Posterior vena cava (tissue), 2 donors: Measurements from ENCODE around the gene GPC3. TPM values are rescaled to one million over a fixed set of nuclear protein-coding genes. Genes with fewer than 3 reads are reported as not detected.

Experiments used
- DNase-seq: peaks from one replicate; pipeline ENCODE4 v3.0.0-alpha.2; 2020; ENCODE audit warnings: low spot score
- intact Hi-C, 2 donors: fragments of 100-400 bp; cut with DNase I; formaldehyde crosslinking; loops; one replicate each; pipeline versions ENCODE4 v1.14.1 to v1.14.2; 2022 to 2023
- total RNA-seq, 2 donors: library from RNA; stranded (reverse); fragmentation: NEBNext Ultra II Directional; extraction: Animal tissue kit (Norgen Biotek cat#: 25700); gene quantifications; one replicate each; pipeline ENCODE4 v1.2.1, GENCODE V29; 2021
- donor health status: DM: yes; HTN: yes; CAD: no.
- donor health status: DM: yes; HTN: yes; CAD: no.

GPC3 gene
- total RNA-seq, 2 donors from 2014 or later = 11.3 to 13.5 TPM

DNA sequence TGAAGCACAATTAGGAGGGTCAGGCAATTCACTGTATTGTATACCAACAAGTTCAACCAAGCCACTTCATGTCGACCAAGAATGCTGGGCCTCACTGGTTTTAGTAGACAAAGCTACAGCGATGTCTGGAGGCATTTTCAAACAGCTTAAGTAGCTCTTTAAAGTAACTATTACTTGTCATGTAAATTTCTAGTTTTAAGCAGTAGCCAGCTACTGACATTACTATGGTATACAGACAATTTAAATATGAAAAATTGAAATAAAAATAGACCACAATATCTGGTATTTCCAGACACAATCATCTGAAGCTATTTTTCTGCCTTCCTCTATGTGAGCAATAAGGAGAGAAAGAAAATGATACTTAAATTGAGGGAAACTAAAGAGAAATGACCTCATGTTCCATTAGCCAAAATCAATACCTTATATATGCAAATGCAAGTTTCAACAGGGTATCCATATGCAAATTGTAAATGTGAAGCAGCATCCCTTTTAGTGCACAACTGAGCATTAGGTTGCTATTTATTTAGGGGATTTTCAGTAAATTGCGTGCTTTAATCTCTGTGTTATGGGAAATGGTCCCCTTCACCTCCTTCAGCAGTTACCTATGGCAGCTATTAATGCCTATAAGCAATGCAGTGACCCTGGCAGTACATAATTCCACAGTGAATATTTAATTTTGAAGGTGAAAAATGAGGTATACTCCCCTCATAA, 119.5 kb downstream of the GPC3 start:
- intact Hi-C loops = no loop called here

DNA sequence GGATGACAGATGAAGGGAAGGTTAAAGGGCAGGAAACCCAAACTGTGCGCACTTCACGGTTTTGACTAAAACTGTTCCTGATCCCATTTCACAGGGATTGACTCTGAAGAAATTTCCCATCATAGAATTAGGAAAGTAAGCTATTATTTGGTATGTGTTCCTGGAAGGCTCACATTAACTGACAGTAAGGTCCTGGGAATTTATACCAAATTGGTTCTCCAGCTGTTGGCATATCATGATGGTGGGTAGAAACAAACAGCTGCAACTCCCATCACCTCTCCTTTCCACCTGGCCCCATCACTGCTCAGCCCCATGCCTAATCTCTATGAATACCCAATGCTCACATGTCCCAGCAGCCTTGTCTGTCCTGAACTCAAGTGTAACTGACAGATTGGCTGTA, 121.2 kb downstream of the GPC3 start:
- intact Hi-C loops = no loop called here
- DNase-seq = no peak

More for the DNA sequence above, 119.5 kb downstream of the GPC3 start:
- DNase-seq = no peak

DNA sequence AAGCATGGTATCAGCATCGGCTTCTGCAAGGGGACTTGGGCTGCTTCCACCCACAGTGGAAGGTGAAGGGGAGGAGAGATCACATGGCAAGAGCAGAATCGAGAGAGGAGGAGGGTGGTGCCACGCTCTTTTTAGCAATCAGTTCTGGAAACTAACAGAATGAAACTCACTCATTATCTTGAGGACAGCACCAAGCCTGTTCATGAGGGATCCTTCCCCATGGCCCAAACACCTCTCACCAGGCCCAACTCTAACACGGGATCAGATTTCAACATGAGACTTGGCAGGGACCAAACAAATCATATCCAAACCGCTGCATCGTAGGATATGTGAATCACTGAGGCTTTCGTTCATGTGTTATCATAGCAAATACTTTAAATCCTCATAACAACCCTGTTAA, 125.5 kb downstream of the GPC3 start:
- intact Hi-C loops = no loop called here
- DNase-seq = no peak

DNA sequence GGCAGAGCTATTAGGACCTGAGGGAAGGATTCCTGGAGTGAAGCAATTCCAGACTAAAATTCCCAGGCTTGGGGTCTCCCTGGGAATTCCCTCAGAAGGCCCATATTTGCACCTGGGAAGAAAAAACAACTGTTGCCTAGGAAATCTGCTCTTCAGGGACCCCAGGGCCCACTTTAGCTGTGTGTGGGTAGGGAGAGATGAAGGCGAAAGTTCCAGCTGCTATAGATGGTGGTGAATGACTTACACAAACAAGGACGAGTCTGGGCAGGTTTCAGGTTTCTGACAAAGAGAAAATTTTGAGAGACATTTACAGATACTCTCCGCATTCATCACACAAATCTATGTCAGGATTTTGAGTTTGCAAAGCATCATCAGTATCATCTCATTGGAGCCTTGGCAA, 126.1 kb downstream of the GPC3 start:
- intact Hi-C loops = no loop called here

DNA sequence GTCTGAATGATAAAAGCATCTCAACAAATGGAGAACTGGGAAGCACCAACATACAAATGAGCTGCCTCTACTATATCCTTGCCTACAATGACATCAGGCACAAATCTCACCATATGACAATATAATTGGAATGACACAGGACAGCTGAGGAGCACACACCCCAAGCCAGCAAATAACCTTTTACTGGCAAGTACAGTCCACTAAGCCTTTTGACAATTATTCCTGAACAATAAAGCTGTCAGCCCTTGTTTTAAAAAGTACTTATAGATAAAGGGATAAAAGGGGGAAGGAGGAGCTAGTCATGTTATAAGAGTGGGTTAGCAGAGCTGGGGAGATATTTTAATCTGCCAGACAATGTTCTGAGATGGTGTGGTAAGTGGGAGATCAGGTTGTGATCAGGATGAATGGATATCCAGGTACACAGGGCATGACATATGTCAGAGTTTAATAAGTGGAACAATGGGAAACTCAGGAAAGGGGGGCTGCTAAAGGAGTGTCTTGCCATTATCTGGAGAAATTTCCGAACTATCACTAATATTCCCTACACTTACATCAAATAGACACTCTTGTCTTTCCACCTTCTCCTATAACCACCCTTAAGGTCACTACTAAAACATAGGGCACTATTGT, 127.6 kb downstream of the GPC3 start:
- intact Hi-C loops = no loop called here
- DNase-seq = no peak

More for the DNA sequence above, 126.1 kb downstream of the GPC3 start:
- no peak for DNase-seq

DNA sequence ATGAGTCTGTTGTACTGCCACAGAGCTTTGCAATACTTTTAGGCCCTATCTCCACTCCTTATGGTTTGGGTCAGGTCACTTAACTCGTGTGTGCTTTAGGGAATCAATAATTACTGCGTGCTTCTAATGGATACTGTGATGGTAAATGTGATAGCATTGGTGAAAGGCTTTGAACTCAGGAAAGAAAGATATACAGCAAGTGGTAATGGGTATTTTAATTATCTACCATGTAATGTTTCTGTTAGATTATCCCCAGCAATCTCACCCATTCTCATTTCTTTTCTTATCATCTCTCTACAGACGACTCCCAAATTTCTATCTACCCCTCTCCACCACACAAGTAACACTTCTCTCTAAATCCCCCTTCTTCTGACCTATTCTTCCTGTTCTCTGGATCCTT, 128.6 kb downstream of the GPC3 start:
- intact Hi-C loops = no loop called here
- no peak for DNase-seq

DNA sequence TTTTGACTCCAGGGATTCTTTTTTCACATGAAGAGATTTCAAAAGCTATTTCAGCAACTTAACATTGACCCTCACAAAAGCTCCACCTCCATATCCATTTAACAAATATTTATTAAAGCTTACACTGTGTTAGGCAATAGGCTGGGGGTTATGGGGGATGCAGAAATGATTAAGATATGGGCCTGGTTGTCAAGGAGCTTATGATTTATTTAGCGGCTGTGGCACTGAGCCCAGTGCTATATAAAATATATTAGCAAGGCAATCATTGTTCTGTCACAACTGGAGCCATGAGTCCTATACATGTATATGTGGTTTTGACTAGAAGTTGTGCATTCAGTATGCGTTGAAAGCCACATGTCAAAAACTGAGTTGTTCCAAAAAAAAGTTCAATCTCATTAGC, 131.1 kb downstream of the GPC3 start:
- intact Hi-C loops = no loop called here
- DNase-seq = no peak

DNA sequence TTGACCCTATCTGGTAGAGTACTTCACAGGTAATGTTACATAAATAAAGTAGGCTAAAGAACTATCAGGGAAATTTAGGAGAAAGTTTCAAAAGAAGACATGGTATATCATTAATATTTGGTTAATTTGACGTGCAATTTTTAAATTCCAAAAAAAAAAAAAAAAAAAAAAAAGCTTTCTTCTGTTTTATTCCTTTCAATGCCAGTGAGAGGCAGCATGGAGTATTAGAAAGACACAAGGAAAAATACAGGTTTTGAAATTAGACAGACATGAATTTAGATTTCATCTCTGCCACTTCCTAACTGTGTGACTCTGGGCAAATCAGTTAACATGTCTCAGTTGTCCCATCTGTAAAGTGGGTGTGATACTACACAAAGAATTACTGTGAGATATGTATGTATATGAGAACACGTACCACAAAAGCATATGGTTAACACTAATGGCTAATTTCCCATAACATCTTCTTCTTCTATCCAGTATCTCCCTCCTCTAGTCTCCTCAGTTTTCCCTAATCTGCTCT, 132.5 kb downstream of the GPC3 start:
- no peak for DNase-seq

DNA sequence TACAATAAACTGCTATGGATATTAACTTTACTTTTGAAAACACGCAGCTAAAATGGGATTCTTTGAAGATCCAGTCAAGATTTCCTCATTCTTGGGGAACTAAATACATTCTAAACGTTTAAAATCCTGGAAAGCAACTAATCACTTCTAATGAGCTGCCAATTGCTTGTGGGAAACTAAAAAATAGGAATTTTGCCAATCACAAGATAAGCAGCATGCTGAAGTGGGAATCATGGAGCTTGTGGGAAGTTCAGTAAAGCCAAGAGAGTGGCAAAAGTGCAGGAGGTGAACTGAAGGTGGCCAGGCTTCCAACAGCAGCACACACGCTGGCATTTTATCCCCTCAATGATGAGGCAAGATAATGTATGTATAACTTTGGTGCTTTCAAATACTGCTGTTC, 133.0 kb downstream of the GPC3 start:
- intact Hi-C loops = no loop called here
- DNase-seq = no peak

More for the DNA sequence above, 132.5 kb downstream of the GPC3 start:
- intact Hi-C loops = no loop called here

DNA sequence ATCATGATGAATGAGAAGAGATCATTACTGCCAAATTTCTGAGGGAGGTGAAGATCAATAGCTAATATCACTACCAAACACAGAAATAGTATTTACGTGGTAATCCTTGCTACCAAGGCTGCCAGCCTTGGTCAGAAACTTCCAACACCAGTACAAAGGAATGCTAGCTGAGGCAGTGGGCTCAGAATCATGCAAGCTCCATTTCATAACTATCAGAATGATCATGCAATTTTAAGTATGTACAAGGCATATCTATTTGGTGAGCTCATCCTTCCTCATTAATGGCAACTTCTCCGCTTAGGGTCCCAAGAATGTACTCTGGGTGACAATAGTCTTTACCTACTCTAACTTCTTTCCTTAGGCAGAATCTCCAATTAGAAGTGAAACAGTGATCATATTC, 135.0 kb downstream of the GPC3 start:
- intact Hi-C loops = no loop called here
- no peak for DNase-seq

DNA sequence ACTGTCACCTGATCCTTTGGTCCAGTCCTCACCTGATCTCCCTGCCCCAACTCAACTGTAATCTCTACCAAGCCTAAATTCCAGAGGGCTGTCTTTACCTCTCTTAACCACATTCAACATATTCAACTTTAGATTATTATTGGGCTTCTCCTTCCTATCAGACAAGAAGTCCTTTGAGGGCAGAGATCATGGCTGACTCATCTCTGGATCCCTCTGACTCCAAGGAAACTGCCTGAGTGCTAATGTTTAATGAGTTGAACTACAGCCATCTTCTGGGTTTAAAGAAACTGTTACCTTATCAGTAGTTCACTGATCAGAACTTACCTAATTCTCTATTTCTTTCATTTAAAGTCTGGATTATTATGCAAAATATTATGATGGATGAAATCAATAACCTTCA, 135.7 kb downstream of the GPC3 start:
- intact Hi-C loops = no loop called here
- no peak for DNase-seq

DNA sequence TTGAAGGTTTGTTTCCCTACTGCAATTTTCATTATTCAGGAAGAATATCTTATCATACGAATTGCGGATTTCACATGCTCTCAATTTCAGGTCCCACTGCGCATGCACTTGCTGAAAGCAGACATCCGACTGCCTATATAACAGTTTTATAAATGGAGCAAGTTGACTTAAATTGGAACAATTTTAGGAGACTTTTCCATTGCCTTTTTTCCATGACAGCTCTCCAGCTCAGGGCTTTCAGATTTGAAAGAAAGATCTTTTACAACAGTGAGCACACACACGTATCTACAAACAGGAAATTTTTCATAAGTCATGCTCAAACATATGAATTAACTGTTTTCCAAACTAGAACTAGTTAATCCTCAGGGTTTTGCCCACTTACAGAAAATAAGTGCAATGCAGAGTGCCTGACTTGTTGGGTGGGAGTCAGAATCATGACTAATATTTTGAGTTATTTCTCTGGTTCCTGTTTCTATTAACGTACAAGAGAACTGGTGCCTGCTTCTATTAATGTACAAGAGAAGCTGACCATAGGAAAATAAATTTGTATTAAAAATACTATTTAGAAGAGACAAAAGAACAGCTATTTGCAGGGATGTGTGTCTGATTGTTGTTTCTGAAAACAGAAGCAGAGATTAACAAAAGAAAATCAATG, 137.9 kb downstream of the GPC3 start:
- intact Hi-C loops = no loop called here
- no peak for DNase-seq

DNA sequence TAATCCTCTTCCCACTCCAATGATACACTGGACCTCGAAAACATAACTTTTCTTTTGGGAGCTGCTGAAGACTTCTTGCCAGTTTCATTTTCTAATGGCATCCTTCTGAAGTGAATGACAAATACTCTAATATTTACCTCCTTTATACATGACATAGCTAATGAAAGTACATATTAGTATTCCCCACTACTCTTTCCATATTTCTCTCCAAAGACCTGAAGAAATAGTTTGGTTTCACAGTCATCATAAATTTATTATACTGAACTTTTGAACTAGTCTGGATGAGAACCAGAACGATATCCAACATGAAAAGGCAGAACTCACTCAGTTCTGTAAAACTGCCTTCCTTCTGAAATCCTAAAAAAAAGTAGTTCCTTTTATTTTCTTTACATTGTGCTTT, 139.1 kb downstream of the GPC3 start:
- no peak for DNase-seq
- intact Hi-C loops = no loop called here

DNA sequence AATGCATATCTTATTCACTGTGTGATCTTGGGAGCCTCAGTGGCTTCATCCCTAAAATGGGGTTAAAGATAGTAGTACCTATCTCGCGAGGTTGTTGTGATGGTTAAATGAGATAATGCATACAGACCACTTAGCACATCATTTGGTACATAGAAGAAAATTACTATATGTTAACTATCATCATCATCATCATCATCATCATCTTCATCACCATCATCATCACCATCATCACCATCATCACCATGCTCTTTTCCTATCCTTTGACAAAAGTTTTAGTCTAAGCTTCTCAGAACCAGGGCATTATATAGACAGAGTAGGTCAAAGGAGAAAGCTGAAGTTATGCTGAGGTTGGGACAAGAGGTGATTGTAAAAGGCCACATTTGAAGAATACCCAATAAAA, 145.0 kb downstream of the GPC3 start:
- intact Hi-C loops = no loop called here

DNA sequence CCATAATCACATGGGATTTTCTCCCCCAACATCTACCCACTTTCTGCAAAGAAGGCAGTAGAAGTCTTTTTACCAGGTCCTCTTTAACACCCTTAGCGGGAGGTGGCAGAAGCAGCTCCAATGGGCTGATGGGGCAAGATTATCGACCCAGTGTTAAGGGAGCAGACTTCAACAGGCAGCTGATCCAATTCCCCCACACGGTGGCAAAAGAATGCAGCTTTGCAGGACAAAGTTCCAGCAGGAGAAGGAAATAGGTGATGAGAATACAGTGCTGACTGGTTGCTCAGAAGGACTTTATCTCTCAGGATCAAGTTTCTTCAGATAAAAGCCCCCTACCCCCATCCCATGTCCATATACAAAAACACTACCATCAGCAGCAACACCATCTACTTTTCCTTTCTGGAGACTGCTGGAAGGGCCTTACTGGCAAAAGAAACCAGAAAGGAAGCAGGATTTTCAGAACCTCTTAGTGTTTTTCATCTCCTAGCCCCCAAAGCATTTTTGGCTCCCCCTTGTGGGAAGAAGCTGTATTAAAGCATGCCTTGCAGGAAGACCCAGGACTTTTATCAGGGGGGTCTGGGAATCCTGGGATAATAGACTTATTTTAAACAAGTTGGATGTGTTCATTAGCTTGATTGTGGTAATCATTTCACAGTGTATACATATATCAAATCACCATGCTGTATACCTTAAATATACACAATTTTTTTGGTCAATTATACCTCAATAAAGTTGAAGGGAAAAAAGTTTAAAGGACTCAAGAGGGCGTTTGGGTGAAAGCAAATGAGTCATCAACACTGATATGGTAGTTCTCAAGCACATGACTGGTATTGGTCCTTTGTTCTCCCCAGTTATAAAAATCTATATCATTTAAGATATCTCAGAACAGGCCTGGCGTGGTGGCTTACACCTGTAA, 146.4 kb downstream of the GPC3 start:
- intact Hi-C loops = no loop called here
- DNase-seq = no peak

More for the DNA sequence above, 145.0 kb downstream of the GPC3 start:
- DNase-seq = no peak

DNA sequence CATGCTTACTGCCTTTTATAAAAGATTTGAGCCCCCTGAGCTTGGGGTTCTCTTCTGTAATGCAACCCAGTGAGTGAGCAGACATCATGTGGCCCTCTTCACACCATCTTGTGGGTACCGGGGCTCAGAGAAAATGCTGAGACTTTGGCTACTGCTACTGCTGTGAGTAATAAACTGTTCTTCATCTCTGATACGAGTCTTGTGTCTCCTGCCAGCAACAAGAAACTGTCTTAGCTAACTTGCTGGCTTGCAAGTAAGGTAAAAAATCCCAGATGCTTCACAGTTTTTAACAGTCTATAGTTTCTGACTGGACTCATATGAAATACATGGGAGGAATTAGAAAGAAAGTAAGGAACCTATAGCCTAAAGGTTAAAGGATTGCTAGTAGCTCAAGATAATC, 148.3 kb downstream of the GPC3 start:
- intact Hi-C loops = no loop called here

DNA sequence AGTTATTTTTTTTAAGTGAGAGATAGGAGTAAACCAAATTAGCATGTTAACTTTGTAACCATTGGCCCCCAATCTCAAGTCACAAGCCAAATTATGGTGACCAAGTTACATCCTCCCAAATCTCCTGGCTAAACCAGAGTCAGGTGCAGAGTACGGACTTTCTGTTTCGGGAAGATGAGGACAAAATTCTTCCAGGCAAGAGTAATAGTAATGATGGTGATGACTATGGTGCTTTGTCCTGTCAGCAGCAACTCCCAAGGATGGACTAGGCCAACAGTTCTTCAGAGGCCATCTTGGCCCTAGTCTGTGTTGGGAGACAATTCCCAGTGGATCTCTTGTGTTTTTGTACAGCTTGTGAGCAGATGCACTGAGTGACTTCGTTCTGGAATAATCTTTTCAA, 148.8 kb downstream of the GPC3 start:
- intact Hi-C loops = no loop called here
- DNase-seq = no peak

More for the DNA sequence above, 148.3 kb downstream of the GPC3 start:
- DNase-seq = no peak

DNA sequence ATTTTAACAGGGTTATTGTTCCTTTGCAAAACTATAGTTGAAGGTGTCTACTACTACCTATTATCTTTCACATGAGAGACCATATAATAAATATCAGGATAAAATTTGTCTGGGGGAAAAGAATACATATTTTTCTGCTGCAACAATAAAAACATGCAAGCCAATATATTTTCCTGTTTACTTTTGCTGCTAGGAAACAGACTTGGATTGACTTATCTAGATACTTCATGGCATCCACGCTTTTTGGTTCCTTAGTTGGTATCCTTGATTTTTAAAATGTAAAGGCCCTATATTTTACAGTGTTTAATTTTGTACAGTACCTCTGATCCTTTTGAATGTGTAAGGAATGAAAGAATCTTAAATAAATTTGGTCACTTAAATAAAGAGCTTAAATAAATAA, 150.6 kb downstream of the GPC3 start:
- intact Hi-C loops = no loop called here
- DNase-seq = no peak

DNA sequence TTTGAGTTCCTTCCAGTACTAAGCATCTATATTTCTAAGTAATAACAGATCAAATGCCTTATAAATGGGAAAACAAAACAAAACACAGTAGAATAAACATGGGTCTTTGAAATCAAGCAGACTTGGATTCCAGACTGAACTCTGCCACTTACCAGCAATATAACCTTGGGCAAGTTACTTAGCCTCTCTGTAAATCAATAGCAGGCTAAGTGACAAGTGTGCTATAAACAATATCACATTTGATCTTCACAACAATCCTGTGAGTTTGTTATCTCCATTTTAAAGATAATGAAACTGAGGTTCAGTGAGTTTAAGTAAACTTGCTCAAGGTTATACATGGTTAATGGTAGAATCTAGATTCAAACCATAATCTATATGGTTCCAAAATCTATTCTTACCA, 165.8 kb downstream of the GPC3 start:
- no peak for DNase-seq
- intact Hi-C loops = no loop called here

DNA sequence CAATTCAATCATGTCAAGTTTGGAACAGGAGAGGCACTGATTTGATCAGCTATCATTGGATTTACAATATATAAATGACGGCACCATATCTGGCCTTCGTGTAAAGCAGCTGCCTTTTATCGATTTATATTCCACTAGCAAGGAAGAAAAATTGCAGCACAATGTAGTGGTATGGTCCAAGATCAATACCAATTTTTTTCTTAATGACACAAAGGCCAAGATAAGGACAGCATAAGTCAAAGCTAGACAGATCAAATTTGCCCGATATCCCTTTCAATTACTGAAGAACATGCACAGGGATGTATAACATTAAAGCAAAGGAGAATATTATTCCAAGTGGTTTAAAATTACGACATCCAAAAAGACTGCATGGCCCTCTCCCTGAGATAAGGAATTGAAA, 167.4 kb downstream of the GPC3 start:
- intact Hi-C loops = no loop called here
- no peak for DNase-seq
